ENCODE measurements around the gene RBBP9. TPM values are rescaled to one million over a fixed set of nuclear protein-coding genes. Genes with fewer than 3 reads are reported as not detected.
A peak's percentile ranks its signal among the peaks of the same experiment; 100 is the strongest.

Gene RBBP9
- total and polyA plus RNA-seq, 4 donors: 6.4 to 9.5 (median 7.0) TPM

DNA sequence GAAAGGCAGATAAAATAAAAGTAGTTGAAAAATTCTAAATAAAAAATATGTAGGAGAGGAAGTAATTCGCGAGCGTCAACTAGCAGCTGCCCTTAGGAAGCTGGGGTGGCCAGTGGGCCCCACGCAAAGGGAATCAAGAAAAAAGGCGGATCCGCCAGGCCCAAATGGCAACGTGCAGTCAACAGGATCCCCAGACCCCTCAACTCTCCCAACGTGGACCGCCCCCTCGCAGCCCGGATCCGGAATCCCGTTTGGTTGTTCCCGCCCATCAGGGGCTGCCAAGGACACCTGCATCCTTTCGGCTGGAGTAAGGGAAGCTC lies 30.5 kb downstream of the RBBP9 start:
- Histone ChIP-seq H3K36me3 (ENCODE audit: control insufficient read depth in 4 of 4, insufficient read depth in 3 of 4, low read depth in 1 of 4, low read length in 3 of 4) (peaks cover 0 to 5% (median 2%) of the 10 kb centered on the region in 4 donors), H3K9me3 (ENCODE audit: control insufficient read depth in 4 of 4, low read length in 3 of 4) (no peaks in the 10 kb centered on the region), H3K4me1 (ENCODE audit: control insufficient read depth in 4 of 4, insufficient read depth in 4 of 4, low read length in 3 of 4) (peaks cover 3 to 26% (median 20%) of the 10 kb centered on the region in 4 donors), H3K27me3 (ENCODE audit: control insufficient read depth in 4 of 4, insufficient read depth in 4 of 4, low read length in 3 of 4) (no peaks in the 10 kb centered on the region), H3K4me3 (ENCODE audit: low read depth in 1 of 3, low read length in 3 of 3) (peak overlapping the region; percentile 79 to 96 (median 95)), H3K9ac (ENCODE audit: low read depth in 1 of 2, low read length in 2 of 2) (no peak overlapping the region), H3K27ac (ENCODE audit: low read depth in 1 of 2, low read length in 2 of 2) (peak overlapping the region in 1 of 2 donors; percentile 93)
- WGBS: 1% methylated on average over 15 of the region's 15 CpGs
- TF ChIP-seq TAF1 (conservative IDR thresholded peaks at IDR 0.05) (no peak), JUND (IDR thresholded peaks at IDR 0.05) (no peak), HNF4A (conservative IDR thresholded peaks at IDR 0.05) (no peak), EGR1 (IDR thresholded peaks at IDR 0.05; ENCODE audit: low read depth in 2 of 2) (no peak), HNF4G (IDR thresholded peaks at IDR 0.05) (no peak), RXRA (IDR thresholded peaks at IDR 0.05) (no peak), NR2F2 (IDR thresholded peaks at IDR 0.05) (no peak), SP1 (IDR thresholded peaks at IDR 0.05) (no peak), FOXA2 (IDR thresholded peaks at IDR 0.05) (no peak), FOXA1 (IDR thresholded peaks at IDR 0.05) (no peak), YY1 (IDR thresholded peaks at IDR 0.05) (no peak), RAD21 (IDR thresholded peaks at IDR 0.05) (no peak), GABPA (IDR thresholded peaks at IDR 0.05 in 1 of 2, conservative IDR thresholded peaks at IDR 0.05 in 1 of 2) (no peak)
- TF ChIP-seq, protein P1, sequence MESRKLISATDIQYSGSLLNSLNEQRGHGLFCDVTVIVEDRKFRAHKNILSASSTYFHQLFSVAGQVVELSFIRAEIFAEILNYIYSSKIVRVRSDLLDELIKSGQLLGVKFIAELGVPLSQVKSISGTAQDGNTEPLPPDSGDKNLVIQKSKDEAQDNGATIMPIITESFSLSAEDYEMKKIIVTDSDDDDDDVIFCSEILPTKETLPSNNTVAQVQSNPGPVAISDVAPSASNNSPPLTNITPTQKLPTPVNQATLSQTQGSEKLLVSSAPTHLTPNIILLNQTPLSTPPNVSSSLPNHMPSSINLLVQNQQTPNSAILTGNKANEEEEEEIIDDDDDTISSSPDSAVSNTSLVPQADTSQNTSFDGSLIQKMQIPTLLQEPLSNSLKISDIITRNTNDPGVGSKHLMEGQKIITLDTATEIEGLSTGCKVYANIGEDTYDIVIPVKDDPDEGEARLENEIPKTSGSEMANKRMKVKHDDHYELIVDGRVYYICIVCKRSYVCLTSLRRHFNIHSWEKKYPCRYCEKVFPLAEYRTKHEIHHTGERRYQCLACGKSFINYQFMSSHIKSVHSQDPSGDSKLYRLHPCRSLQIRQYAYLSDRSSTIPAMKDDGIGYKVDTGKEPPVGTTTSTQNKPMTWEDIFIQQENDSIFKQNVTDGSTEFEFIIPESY (IDR thresholded peaks at IDR 0.05): no peak
- TF ChIP-seq, protein P2, sequence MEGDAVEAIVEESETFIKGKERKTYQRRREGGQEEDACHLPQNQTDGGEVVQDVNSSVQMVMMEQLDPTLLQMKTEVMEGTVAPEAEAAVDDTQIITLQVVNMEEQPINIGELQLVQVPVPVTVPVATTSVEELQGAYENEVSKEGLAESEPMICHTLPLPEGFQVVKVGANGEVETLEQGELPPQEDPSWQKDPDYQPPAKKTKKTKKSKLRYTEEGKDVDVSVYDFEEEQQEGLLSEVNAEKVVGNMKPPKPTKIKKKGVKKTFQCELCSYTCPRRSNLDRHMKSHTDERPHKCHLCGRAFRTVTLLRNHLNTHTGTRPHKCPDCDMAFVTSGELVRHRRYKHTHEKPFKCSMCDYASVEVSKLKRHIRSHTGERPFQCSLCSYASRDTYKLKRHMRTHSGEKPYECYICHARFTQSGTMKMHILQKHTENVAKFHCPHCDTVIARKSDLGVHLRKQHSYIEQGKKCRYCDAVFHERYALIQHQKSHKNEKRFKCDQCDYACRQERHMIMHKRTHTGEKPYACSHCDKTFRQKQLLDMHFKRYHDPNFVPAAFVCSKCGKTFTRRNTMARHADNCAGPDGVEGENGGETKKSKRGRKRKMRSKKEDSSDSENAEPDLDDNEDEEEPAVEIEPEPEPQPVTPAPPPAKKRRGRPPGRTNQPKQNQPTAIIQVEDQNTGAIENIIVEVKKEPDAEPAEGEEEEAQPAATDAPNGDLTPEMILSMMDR (IDR thresholded peaks at IDR 0.05; ENCODE audit: low read depth, low read length, missing input control): no peak
- TF ChIP-seq, protein P3, sequence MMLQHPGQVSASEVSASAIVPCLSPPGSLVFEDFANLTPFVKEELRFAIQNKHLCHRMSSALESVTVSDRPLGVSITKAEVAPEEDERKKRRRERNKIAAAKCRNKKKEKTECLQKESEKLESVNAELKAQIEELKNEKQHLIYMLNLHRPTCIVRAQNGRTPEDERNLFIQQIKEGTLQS (IDR thresholded peaks at IDR 0.05): no peak
- TF ChIP-seq, protein P4, sequence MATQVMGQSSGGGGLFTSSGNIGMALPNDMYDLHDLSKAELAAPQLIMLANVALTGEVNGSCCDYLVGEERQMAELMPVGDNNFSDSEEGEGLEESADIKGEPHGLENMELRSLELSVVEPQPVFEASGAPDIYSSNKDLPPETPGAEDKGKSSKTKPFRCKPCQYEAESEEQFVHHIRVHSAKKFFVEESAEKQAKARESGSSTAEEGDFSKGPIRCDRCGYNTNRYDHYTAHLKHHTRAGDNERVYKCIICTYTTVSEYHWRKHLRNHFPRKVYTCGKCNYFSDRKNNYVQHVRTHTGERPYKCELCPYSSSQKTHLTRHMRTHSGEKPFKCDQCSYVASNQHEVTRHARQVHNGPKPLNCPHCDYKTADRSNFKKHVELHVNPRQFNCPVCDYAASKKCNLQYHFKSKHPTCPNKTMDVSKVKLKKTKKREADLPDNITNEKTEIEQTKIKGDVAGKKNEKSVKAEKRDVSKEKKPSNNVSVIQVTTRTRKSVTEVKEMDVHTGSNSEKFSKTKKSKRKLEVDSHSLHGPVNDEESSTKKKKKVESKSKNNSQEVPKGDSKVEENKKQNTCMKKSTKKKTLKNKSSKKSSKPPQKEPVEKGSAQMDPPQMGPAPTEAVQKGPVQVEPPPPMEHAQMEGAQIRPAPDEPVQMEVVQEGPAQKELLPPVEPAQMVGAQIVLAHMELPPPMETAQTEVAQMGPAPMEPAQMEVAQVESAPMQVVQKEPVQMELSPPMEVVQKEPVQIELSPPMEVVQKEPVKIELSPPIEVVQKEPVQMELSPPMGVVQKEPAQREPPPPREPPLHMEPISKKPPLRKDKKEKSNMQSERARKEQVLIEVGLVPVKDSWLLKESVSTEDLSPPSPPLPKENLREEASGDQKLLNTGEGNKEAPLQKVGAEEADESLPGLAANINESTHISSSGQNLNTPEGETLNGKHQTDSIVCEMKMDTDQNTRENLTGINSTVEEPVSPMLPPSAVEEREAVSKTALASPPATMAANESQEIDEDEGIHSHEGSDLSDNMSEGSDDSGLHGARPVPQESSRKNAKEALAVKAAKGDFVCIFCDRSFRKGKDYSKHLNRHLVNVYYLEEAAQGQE (IDR thresholded peaks at IDR 0.05): no peak
- TF ChIP-seq, protein P5, sequence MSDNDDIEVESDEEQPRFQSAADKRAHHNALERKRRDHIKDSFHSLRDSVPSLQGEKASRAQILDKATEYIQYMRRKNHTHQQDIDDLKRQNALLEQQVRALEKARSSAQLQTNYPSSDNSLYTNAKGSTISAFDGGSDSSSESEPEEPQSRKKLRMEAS (IDR thresholded peaks at IDR 0.05): no peak
- DNase-seq (ENCODE audit: low spot score): no peak
